Vagina (tissue), 2 donors: ENCODE measurements around the gene MARCHF9. TPM values are rescaled to one million over a fixed set of nuclear protein-coding genes. Genes with fewer than 3 reads are reported as not detected.

Experiments
- DNase-seq, 2 donors: peaks; one replicate each; pipeline ENCODE4 v3.0.0-alpha.2; 2017; ENCODE audit errors: extremely low spot score in 2 of 2
- H3K27ac ChIP-seq: fragments of 200-600 bp; sonication (generic); one replicate; pipeline ENCODE4 v1.5.1; 2019
- H3K27me3 ChIP-seq: fragments of 200-600 bp; sonication (generic); one replicate; pipeline ENCODE4 v1.5.1; 2019
- H3K36me3 ChIP-seq, 2 donors: fragments of 200-600 bp; sonication (generic); one replicate each; pipeline ENCODE4 v1.5.1; 2017 to 2019
- H3K4me1 ChIP-seq: fragments of 200-600 bp; sonication (generic); one replicate; pipeline ENCODE4 v1.5.1; 2019
- H3K4me3 ChIP-seq, 2 donors: fragments of 200-600 bp; sonication (generic); 1 replicate in 1 of 2; 2 replicates in 1 of 2; pipeline ENCODE4 v1.5.1; 2016 to 2019
- H3K9me3 ChIP-seq: fragments of 200-600 bp; sonication (generic); one replicate; pipeline ENCODE4 v1.5.1; 2019
- CTCF ChIP-seq, 3 experiments: fragments of 450-650 bp in 2 of 3; fragments of 200-600 bp in 1 of 3; sonication (generic) in 1 of 3; IDR thresholded peaks; one replicate each; pipeline ENCODE4 v1.5.1; 2017 to 2019; ENCODE audit warnings: antibody characterized with exemption in 3 of 3, mild to moderate bottlenecking in 2 of 3, moderate library complexity in 2 of 3
- POLR2A ChIP-seq, 2 donors: fragments of 450-650 bp; IDR thresholded peaks; one replicate each; pipeline ENCODE4 v1.6.1; 2017; ENCODE audit warnings: antibody characterized with exemption in 2 of 2, mild to moderate bottlenecking in 2 of 2, moderate library complexity in 2 of 2
- POLR2AphosphoS5 ChIP-seq, 2 donors: sonication (generic); formaldehyde crosslinking; IDR thresholded peaks; one replicate each; pipeline ENCODE4 v1.9.0; 2017; ENCODE audit warnings: antibody characterized with exemption in 2 of 2, mild to moderate bottlenecking in 2 of 2, low read depth in 1 of 2; ENCODE audit not compliant: insufficient read depth in 1 of 2
- intact Hi-C: fragments of 100-400 bp; cut with DNase I; formaldehyde crosslinking; loops from one replicate; pipeline ENCODE4 v1.15.1; 2023
- total RNA-seq: library from RNA; depleted of rRNA; stranded (reverse); fragments of >200 nt; gene quantifications from one replicate; pipeline ENCODE4 v1.2.3, GENCODE V29; 2016

MARCHF9 gene
- total RNA-seq, 1 donor from 2014 or later = 8.3 TPM

- DNase-seq = no peak
- peak within 1 kb of the TSS; percentile 67 for H3K27ac ChIP-seq
- peak within 1 kb of the TSS; percentile 83 to 87 for H3K4me3 ChIP-seq
- H3K9me3 ChIP-seq = no peaks in the 10 kb centered on the region
- H3K27me3 ChIP-seq = no peaks in the 10 kb centered on the region
- intact Hi-C loops = loop anchor here (2.0 kb wide), 1 partner anchor 58 kb away; no protein-coding TSS in a partner anchor
- peaks cover 0 to 23% of the 10 kb centered on the region in 2 donors for H3K36me3 ChIP-seq
- TF ChIP-seq CTCF (IDR thresholded peaks at IDR 0.05) (peak; percentile 93 to 97 (median 96)), POLR2A (IDR thresholded peaks at IDR 0.05) (peak in 1 of 2 donors; percentile 39), POLR2AphosphoS5 (IDR thresholded peaks at IDR 0.05; ENCODE audit: insufficient read depth in 1 of 2, low read depth in 1 of 2) (peak; percentile 89 to 98)
- H3K4me1 ChIP-seq = peaks cover 21% of the 10 kb centered on the region
Observed at GRCh38 chr12:57782608-57783465, 27.9 kb downstream of the MARCHF9 start, which contains the start of gene TSFM. TSS of gene TSFM (plus strand) at chr12:57782787. CDS start at chr12:57782802, 15 bp downstream.

GRCh38 chr12:57783466-57783801 is 28.5 kb downstream of the MARCHF9 start:
- Histone ChIP-seq H3K27me3 (no peaks in the 10 kb centered on the region), H3K4me3 (peak overlapping the region; percentile 83 to 87), H3K36me3 (peaks cover 0 to 29% of the 10 kb centered on the region in 2 donors), H3K9me3 (no peaks in the 10 kb centered on the region), H3K4me1 (peaks cover 21% of the 10 kb centered on the region), H3K27ac (no peak overlapping the region)
- no peak for TF ChIP-seq POLR2AphosphoS5 (IDR thresholded peaks at IDR 0.05; ENCODE audit: insufficient read depth in 1 of 2, low read depth in 1 of 2)
- no peak for TF ChIP-seq POLR2A (IDR thresholded peaks at IDR 0.05)
- TF ChIP-seq CTCF (IDR thresholded peaks at IDR 0.05) = no peak
- no peak for DNase-seq
- intact Hi-C loops = loop anchor here (2.0 kb wide), 1 partner anchor 59 kb away; no protein-coding TSS in a partner anchor

- Histone ChIP-seq H3K27me3 (no peaks in the 10 kb centered on the region), H3K4me3 (no peak overlapping the region), H3K9me3 (no peaks in the 10 kb centered on the region), H3K36me3 (peaks cover 0 to 33% of the 10 kb centered on the region in 2 donors), H3K4me1 (peaks cover 21% of the 10 kb centered on the region), H3K27ac (no peak overlapping the region)
- no peak for DNase-seq
- TF ChIP-seq CTCF (IDR thresholded peaks at IDR 0.05) (no peak), POLR2A (IDR thresholded peaks at IDR 0.05) (no peak), POLR2AphosphoS5 (IDR thresholded peaks at IDR 0.05; ENCODE audit: insufficient read depth in 1 of 2, low read depth in 1 of 2) (no peak)
- intact Hi-C loops = loop anchor here (2.0 kb wide), 1 partner anchor 59 kb away; no protein-coding TSS in a partner anchor
Observed at GRCh38 chr12:57783861-57784260, 29.0 kb downstream of the MARCHF9 start.

- no peak for DNase-seq
- no peaks in the 10 kb centered on the region for H3K4me1 ChIP-seq
- no peak overlapping the region for H3K4me3 ChIP-seq
- TF ChIP-seq POLR2A (IDR thresholded peaks at IDR 0.05) = no peak
- peak in 1 of 2 donors; percentile 69 for TF ChIP-seq POLR2AphosphoS5 (IDR thresholded peaks at IDR 0.05; ENCODE audit: insufficient read depth in 1 of 2, low read depth in 1 of 2)
- H3K9me3 ChIP-seq = no peaks in the 10 kb centered on the region
- H3K27me3 ChIP-seq = no peaks in the 10 kb centered on the region
- no peak overlapping the region for H3K27ac ChIP-seq
- intact Hi-C loops = no loop called here
- peaks cover 0 to 57% of the 10 kb centered on the region in 2 donors for H3K36me3 ChIP-seq
Observed at GRCh38 chr12:57793920-57794319, 39.0 kb downstream of the MARCHF9 start.

DNA sequence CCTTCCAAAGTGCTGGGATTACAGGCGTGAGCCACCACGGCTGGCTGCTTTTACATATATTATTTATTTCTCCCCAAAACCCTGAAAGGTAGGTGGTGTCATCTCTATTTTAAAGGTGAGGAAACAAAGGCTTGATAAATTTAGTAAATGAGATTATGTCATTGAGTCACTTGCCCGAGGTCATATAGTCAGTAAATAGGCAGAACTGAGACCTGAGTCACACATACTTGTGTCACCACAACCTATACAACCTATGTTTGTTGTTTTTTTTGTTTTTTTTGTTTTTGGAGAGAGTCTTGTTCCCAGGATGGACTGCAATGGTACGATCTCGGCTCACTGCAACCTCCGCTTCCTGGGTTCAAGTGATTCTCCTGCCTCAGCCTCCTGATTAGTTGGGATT is 40.5 kb downstream of the MARCHF9 start:
- no peaks in the 10 kb centered on the region for H3K9me3 ChIP-seq
- no peak overlapping the region for H3K4me3 ChIP-seq
- no peak for DNase-seq
- intact Hi-C loops = no loop called here
- no peaks in the 10 kb centered on the region for H3K27me3 ChIP-seq
- peaks cover 0 to 48% of the 10 kb centered on the region in 2 donors for H3K36me3 ChIP-seq
- TF ChIP-seq POLR2A (IDR thresholded peaks at IDR 0.05) (no peak), CTCF (IDR thresholded peaks at IDR 0.05) (no peak), POLR2AphosphoS5 (IDR thresholded peaks at IDR 0.05; ENCODE audit: insufficient read depth in 1 of 2, low read depth in 1 of 2) (no peak)
- no peak overlapping the region for H3K27ac ChIP-seq
- H3K4me1 ChIP-seq = no peaks in the 10 kb centered on the region
